ENCODE data around the gene RUNX3.

DNA sequence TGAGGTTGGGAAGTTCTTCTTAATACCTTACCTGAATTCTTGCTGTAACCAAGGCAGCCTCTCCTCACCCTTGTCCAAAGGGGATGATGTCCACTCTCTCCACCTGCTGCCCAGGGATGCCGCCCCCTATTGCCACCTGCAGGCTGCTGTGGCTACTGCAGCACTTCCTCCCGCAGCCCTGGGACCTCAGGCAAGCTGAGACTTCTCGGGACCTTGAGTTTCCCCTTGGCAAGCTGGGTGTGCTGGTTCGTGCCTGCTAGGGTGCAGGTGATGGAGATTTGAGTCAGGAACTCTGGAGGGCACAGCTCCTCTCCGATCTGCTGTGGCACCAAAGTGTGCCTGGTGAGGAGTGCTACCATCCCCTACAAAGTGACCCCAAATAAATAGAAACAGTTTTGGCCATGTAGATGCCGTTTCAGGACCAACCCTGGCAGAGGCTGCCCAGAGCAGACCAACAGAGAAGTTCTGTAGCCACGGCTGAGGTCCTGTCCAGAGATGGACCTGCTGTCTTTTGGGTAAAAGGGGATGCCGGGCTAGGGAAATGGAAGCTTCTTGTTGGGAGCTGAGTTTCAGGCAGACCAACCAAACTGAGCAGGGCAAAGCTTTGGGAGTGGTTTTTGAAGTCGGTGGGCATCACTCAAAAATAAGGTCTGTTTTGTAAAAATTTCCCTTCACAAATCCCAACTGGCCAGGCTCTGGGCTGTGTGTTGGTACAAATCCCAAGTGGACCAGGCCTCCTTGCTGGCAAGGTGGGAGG lies 31.7 kb downstream of the RUNX3 start:
- TF ChIP-seq, protein P1, sequence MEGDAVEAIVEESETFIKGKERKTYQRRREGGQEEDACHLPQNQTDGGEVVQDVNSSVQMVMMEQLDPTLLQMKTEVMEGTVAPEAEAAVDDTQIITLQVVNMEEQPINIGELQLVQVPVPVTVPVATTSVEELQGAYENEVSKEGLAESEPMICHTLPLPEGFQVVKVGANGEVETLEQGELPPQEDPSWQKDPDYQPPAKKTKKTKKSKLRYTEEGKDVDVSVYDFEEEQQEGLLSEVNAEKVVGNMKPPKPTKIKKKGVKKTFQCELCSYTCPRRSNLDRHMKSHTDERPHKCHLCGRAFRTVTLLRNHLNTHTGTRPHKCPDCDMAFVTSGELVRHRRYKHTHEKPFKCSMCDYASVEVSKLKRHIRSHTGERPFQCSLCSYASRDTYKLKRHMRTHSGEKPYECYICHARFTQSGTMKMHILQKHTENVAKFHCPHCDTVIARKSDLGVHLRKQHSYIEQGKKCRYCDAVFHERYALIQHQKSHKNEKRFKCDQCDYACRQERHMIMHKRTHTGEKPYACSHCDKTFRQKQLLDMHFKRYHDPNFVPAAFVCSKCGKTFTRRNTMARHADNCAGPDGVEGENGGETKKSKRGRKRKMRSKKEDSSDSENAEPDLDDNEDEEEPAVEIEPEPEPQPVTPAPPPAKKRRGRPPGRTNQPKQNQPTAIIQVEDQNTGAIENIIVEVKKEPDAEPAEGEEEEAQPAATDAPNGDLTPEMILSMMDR (conservative IDR thresholded peaks at IDR 0.05; ENCODE audit: low read depth, low read length): peak; percentile 86
- no peak for TF ChIP-seq EZH2 (IDR thresholded peaks at IDR 0.05; ENCODE audit: borderline replicate concordance, low read depth, low read length, poor library complexity, severe bottlenecking)
